Right lobe of liver (tissue), 4 donors: Measurements from ENCODE around the gene TELO2.

Experiments used
- CTCF ChIP-seq, 4 donors: fragments of 200-600 bp in 3 of 4; fragments of 450-650 bp in 1 of 4; IDR thresholded peaks; one replicate each; pipeline versions ENCODE4 v1.5.1 to v1.8.0; 2016 to 2022; ENCODE audit warnings: antibody characterized with exemption in 4 of 4, mild to moderate bottlenecking in 2 of 4
- POLR2A ChIP-seq: fragments of 450-650 bp; IDR thresholded peaks from one replicate; pipeline ENCODE4 v1.6.1; 2017; ENCODE audit warnings: antibody characterized with exemption, mild to moderate bottlenecking
- donor health status: DM: no; HTN: no; CAD: no.
- donor health status: DM: no; HTN: no; CAD: no.
- donor health status: DM: no; HTN: yes; CAD: no.

DNA sequence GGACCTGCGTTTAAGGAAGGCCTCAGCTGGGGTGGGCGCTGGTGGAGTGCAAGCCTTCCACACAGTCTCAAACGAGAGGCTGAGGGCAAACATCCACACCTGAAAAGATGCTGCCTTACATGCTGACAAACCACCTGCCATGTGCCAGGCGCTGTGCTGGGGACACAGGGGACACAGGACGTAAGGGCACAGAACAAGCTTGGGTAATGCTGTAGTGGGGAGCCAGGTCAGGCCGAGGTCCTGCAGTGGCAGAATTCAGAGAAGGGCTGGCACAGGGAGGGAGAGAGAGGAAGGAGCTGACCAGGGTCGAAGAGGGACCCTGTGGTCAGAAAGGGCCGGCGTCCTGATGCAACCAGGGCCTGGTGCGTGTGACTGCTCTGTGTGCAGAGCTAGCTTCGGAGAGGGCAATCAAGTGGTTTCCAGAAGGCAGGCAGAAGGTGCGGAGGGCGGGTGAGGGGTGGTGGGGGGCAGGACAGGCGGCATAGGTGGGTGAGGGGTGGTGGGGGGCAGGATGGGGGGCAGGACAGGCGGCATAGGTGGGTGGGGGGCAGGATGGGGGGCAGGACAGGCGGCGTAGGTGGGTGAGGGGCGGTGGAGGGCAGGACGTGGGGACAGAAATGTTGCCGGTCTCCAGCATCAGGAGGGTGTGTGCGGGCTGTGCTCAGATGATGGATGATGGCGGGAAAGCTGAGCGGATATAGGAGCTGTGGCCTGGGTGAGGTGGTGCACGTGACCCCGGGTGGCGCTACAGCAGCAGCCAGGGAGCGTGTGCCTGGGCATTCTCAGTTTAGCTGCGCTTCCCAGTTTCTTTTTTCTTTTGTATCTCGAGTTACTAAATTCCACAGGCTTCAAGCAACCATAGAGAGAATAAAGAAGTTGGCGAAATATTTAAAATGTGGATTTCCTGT lies 18.8 kb downstream of the TELO2 start:
- TF ChIP-seq POLR2A (no peak), CTCF (IDR thresholded peaks at IDR 0.05) (no peak)
